Hepatocyte (in vitro differentiated cells): ENCODE results near the gene PTGIS. TPM values are rescaled to one million over a fixed set of nuclear protein-coding genes. Genes with fewer than 3 reads are reported as not detected.
A peak's percentile ranks its signal among the peaks of the same experiment; 100 is the strongest.

Experiments
- DNase-seq: peaks from one replicate; pipeline ENCODE4 v3.0.0-alpha.2; 2016; ENCODE audit warnings: low spot score
- H2AFZ ChIP-seq: fragments of 200-600 bp; sonication (generic); 2 replicates; pipeline ENCODE4 v1.6.0; 2016; ENCODE audit warnings: antibody characterized with exemption, mild to moderate bottlenecking
- H3K27ac ChIP-seq: fragments of 200-600 bp; sonication (generic); 2 replicates; pipeline ENCODE4 v1.5.1; 2016; ENCODE audit warnings: mild to moderate bottlenecking
- H3K27me3 ChIP-seq: fragments of 200-600 bp; sonication (generic); 2 replicates; pipeline ENCODE4 v1.6.1; 2016
- H3K36me3 ChIP-seq: fragments of 200-600 bp; sonication (generic); replicated peaks from 2 replicates; pipeline ENCODE4 v1.5.1; 2016; ENCODE audit warnings: low read depth; ENCODE audit not compliant: insufficient read depth
- H3K4me1 ChIP-seq: fragments of 200-600 bp; sonication (generic); 2 replicates; pipeline ENCODE4 v1.5.1; 2016; ENCODE audit warnings: mild to moderate bottlenecking, moderate library complexity; ENCODE audit not compliant: insufficient read depth
- H3K4me2 ChIP-seq: fragments of 200-600 bp; sonication (generic); 2 replicates; pipeline ENCODE4 v1.6.0; 2016
- H3K4me3 ChIP-seq: fragments of 200-600 bp; sonication (generic); 2 replicates; pipeline ENCODE4 v1.5.1; 2016; ENCODE audit warnings: mild to moderate bottlenecking
- H3K79me2 ChIP-seq: fragments of 200-600 bp; sonication (generic); 2 replicates; pipeline ENCODE4 v1.6.0; 2017; ENCODE audit warnings: mild to moderate bottlenecking
- H3K9me2 ChIP-seq: fragments of 200-600 bp; sonication (generic); replicated peaks from 2 replicates; pipeline ENCODE4 v1.6.0; 2017; ENCODE audit warnings: mild to moderate bottlenecking; ENCODE audit not compliant: insufficient read depth
- H3K9me3 ChIP-seq: fragments of 200-600 bp; sonication (generic); 2 replicates; pipeline ENCODE4 v1.5.1; 2016; ENCODE audit warnings: low read depth, mild to moderate bottlenecking
- H4K20me1 ChIP-seq: fragments of 200-600 bp; sonication (generic); 2 replicates; pipeline ENCODE4 v1.6.0; 2016; ENCODE audit warnings: mild to moderate bottlenecking; ENCODE audit not compliant: insufficient read depth, poor library complexity, severe bottlenecking
- CTCF ChIP-seq: fragments of 200-600 bp; sonication (generic); IDR thresholded peaks from 2 replicates; pipeline ENCODE4 v1.5.1; 2016; ENCODE audit warnings: antibody characterized with exemption, mild to moderate bottlenecking; ENCODE audit not compliant: poor library complexity
- EZH2 ChIP-seq: fragments of 200-600 bp; sonication (generic); IDR thresholded peaks from 2 replicates; pipeline ENCODE4 v1.6.1; 2016; ENCODE audit warnings: antibody characterized with exemption, mild to moderate bottlenecking, borderline replicate concordance
- EZH2phosphoT487 ChIP-seq: fragments of 200-600 bp; sonication (generic); IDR thresholded peaks from one replicate; pipeline ENCODE4 v1.6.1; 2018; ENCODE audit warnings: antibody characterized with exemption, mild to moderate bottlenecking, low read depth, moderate library complexity; ENCODE audit not compliant: unreplicated experiment, severe bottlenecking
- WGBS: methylation state at CpG from one replicate; pipeline ENCODE4 v1.1.6; 2016; ENCODE audit warnings: low lambda C conversion rate; ENCODE audit errors: missing lambda C conversion rate; 5-methylcytosine and 5-hydroxymethylcytosine counted together
- polyA plus RNA-seq: library from polyadenylated mRNA; unstranded; fragments of >200 nt; fragmentation: Nextera tagmentation; extraction: Ambion mirVana; gene quantifications from 2 replicates; pipeline ENCODE4 v1.2.1, GENCODE V29; 2016
- total RNA-seq: library from RNA; depleted of rRNA; stranded (reverse); fragments of >200 nt; gene quantifications from 2 replicates; pipeline ENCODE4 v1.2.3, GENCODE V29; 2014

Gene PTGIS
- total and polyA plus RNA-seq, 2 experiments from 2014 or later, result 25.4 to 26.1 TPM

GRCh38 chr20:49477200-49477599 is 90.7 kb downstream of the PTGIS start:
- Histone ChIP-seq H3K36me3 (no peaks in the 10 kb centered on the region), H3K27ac (no peak overlapping the region), H3K4me3 (no peak overlapping the region), H4K20me1 (no peaks in the 10 kb centered on the region), H3K79me2 (no peaks in the 10 kb centered on the region), H3K9me3 (no peaks in the 10 kb centered on the region), H3K9me2 (no peaks in the 10 kb centered on the region), H3K27me3 (no peaks in the 10 kb centered on the region), H3K4me1 (no peaks in the 10 kb centered on the region), H3K4me2 (no peak overlapping the region), H2AFZ (no peak overlapping the region)
- 74% methylated on average over 3 of the region's 3 CpGs for WGBS
- TF ChIP-seq CTCF, result no peak
- no peak for TF ChIP-seq EZH2
- no peak for TF ChIP-seq EZH2phosphoT487
- no peak for DNase-seq

DNA sequence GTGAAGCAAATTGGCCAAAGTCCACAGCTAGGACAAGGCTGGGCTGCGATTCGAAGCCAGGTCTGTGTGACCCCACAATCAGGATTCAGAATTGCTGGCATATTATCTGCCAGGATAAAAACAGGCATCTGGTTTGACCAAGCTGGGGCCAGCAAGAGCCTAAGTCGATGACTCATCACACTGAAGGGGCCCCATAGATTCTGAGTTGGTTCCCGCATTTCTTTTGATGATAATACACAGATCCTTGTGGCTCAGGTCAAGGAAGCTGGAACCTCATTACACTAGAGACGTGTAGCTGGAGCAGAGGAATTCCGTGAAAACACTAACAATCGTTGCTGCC is 92.0 kb downstream of the PTGIS start:
- Histone ChIP-seq H4K20me1 (no peaks in the 10 kb centered on the region), H3K4me1 (no peaks in the 10 kb centered on the region), H3K36me3 (no peaks in the 10 kb centered on the region), H3K79me2 (no peaks in the 10 kb centered on the region), H2AFZ (no peak overlapping the region), H3K9me2 (no peaks in the 10 kb centered on the region), H3K4me3 (no peak overlapping the region), H3K27ac (no peak overlapping the region), H3K4me2 (no peak overlapping the region), H3K27me3 (no peaks in the 10 kb centered on the region), H3K9me3 (no peaks in the 10 kb centered on the region)
- DNase-seq, result peak; percentile 46
- 64% methylated on average over 7 of the region's 7 CpGs for WGBS
- TF ChIP-seq EZH2, result no peak
- no peak for TF ChIP-seq CTCF
- no peak for TF ChIP-seq EZH2phosphoT487

- no peaks in the 10 kb centered on the region for H3K4me1 ChIP-seq
- H3K9me3 ChIP-seq, result no peaks in the 10 kb centered on the region
- H3K27me3 ChIP-seq, result no peaks in the 10 kb centered on the region
- no peak for DNase-seq
- TF ChIP-seq EZH2 (no peak), CTCF (no peak), EZH2phosphoT487 (no peak)
- H3K4me3 ChIP-seq, result no peak overlapping the region
- no peak overlapping the region for H2AFZ ChIP-seq
- 92% methylated on average over 6 of the region's 6 CpGs for WGBS
- no peaks in the 10 kb centered on the region for H3K9me2 ChIP-seq
- H4K20me1 ChIP-seq, result no peaks in the 10 kb centered on the region
- no peaks in the 10 kb centered on the region for H3K36me3 ChIP-seq
- no peak overlapping the region for H3K4me2 ChIP-seq
- no peak overlapping the region for H3K27ac ChIP-seq
- H3K79me2 ChIP-seq, result no peaks in the 10 kb centered on the region
Measured at GRCh38 chr20:49475292-49476015, 92.5 kb downstream of the PTGIS start.
